G401 (cell line): ENCODE measurements around the gene CFAP20DC. TPM values are rescaled to one million over a fixed set of nuclear protein-coding genes. Genes with fewer than 3 reads are reported as not detected.
A peak's percentile ranks its signal among the peaks of the same experiment; 100 is the strongest.
"Not testable (repeated sequence)": the region's sequence is repeated elsewhere in the genome, so short reads cannot be mapped to it uniquely, and the experiment has no call there.

Experiments used
- DNase-seq: peaks from one replicate; pipeline ENCODE4 v3.0.0-alpha.2; 2015; ENCODE audit warnings: low spot score
- in situ Hi-C: cut with HindIII; loops from 2 replicates; pipeline ENCODE4 v1.10.0; 2016; ENCODE audit warnings: low sequenced_read_pairs, mixed read lengths
- total RNA-seq: library from RNA; depleted of rRNA; stranded (reverse); fragments of >200 nt; shearing (Covaris generic); gene quantifications from 2 replicates; pipeline ENCODE4 v1.2.3, GENCODE V29; 2014; rRNA removed

CFAP20DC gene
- 1.8 and 2.2 TPM in 2 replicates for total RNA-seq

DNA sequence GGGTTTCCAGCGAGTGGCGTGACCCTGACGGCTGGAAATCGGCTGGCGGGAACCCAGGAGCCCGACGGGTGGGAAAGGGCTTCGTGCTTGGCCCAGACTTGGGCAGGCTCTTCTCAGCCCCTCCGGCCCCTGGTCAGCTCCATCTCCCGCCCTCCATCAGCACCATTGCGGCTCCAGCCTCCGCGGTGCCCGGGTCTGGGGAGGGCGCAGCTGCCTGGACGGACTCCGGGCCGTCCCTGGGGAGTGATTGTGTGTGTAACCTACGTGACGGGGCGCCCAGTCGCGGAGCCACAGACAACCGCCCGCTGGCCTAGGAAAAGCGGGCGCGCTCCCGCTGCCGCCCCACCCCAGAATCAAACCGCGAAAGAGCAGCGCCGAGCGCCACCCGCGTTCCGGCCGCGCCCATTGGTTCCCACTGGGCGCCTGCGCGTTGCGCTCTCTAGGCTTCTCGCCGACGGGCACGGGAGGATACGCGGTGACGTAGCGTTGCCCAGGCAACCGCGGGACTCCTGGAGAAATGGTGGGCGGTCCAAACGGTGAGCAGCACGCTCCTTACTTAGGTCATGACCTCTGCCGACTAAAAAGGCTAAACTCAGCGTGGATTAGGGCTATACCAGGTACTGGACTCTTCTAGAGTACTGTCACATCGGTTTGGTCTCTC lies at the start of gene CFAP20DC:
Gene CFAP20DC (minus strand): TSS at position 355 of the 661 bp plus-strand sequence. CDS start 394 bp downstream, outside the sequence.
- in situ Hi-C loops = no loop called here
- DNase-seq = peak; percentile 86

- DNase-seq, in situ Hi-C loops: not testable (repeated sequence)
Observed at GRCh38 chr3:59098516-59098915, 48.7 kb upstream of the CFAP20DC start.

- in situ Hi-C loops = no loop called here
- no peak for DNase-seq
Observed at GRCh38 chr3:59094446-59094845, 44.6 kb upstream of the CFAP20DC start.

DNA sequence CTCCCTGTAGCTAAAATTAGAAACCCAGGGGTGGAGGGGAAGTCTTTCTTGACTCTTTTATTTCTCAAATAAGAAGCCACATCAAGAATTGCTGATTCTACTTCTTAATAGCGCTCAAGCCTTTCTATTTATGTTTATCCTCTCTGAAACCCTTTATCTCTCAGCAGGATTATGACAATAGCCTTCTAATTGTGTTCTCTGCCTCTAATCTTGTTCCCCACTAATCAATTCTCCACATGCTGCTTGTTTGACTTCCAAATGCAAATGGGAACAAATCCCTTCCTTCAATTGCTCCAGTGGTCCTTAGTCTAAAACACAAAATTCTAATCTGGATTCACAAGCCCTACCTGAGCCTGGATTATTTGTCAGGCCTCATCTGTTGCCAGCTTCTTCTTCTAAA lies 43.7 kb upstream of the CFAP20DC start:
- in situ Hi-C loops = no loop called here
- DNase-seq = no peak

DNA sequence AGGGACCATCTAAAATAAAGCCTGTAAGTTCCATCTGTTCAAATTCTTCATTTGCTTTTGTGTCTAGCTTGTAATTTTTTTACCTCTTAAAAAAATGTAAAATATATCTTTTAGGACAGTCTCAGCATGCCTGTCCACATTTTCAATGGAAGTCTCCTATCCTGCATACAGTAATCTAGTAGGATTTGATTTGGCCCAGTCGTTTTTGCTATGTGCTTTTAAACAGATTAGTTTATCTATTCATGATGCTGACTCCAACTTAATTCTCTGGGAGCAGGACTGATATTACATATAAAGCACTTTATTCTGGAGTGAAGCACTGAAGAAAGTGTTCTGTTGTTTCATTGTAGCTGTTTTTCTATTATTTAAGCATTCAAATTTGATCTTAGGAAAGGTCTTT lies 38.9 kb upstream of the CFAP20DC start:
- in situ Hi-C loops = no loop called here
- no peak for DNase-seq

DNA sequence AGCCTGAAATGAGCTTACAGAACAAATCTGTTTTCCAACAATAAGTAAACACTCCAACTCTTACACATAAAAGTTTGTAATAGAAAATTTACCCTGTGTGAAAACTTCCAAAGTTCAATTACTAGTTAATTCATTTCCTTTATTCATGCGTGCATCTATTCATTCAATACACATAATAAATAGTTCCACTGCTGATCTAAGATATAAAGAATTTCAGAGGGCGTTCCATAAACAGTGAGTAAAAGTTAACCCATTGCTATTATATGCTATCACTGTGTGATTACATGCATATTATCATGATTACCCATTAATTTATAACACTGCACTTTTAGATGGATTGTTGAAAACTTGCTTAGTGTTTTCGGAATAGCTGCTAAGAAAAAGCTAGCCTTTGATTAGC lies 36.2 kb upstream of the CFAP20DC start:
- DNase-seq = no peak
- in situ Hi-C loops = no loop called here

DNA sequence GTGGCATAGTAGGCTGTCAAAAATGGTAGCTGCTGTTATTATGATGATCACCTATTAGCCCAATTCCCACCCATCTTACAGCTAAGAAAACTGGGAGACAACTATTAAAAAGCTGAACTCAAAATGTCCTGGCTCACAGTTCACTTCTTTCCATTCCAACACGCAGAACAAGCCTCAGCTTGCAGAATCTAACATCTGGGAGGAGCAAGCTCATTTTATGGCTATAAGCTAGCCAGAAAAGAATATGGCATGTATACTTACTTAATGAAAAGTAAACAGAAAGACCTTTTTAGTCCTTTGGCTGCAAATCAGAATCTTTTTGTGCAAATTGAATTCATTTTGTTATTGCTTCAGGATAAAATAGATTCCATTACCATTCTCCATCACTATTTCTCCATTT lies 34.8 kb upstream of the CFAP20DC start:
- DNase-seq = no peak
- in situ Hi-C loops = no loop called here

DNA sequence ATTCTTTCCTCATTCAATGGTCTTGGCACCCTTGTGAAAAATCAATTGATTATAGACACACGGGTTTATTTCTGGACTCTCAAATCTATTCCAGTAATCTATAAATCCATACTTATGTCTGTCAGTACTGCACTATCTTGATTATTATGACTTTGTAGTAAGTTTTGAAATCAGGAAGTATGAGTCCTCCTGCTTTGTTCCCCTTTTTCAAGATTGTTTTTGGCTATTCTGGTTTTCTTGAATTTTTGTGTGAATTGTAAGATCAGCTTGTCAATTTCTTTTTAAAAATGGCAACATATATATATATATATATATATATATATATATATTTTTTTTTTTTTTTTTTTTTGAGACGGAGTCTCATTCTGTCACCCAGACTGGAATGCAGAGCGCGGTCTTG lies 32.3 kb upstream of the CFAP20DC start:
- DNase-seq = no peak
- in situ Hi-C loops = no loop called here

DNA sequence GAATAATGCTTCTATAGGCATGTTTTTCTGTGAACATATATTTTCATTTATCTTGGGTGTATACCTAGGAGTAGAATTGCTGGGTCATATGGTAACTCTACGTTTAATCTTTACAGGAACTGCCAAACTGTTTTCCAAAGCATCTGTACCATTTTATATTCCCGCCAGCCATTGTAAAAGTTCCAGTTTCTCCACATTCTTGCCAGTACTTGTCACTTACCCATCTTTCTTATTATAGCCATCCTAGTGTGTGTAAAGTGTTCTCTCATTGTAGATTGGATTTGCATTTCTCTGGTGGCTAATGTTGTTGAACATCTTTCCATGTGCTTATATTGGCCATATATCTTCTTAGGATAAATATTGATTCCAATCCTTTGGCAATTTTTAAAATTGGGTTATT lies 31.2 kb upstream of the CFAP20DC start:
- DNase-seq = no peak
- in situ Hi-C loops = no loop called here

- in situ Hi-C loops = no loop called here
- DNase-seq = no peak
Observed at GRCh38 chr3:59079962-59080361, 30.1 kb upstream of the CFAP20DC start.

DNA sequence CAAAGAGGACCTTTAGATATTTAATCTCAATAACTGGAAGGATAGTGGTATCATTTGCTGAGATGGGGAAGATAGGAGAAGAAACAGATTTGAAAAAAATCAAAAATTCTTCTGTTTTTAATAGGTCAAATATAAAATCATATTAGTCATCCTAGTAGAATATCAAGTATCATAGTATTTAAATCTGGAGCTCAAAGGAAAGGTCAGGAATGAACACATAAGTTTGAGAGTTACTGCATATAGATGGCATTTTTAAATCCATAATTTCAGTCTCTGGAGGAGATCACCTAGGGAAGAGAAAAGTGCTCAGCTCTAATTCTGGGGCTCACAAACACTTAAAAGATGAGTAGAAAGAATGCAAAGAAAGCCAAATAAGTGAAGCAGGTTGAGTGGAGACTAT lies 24.9 kb upstream of the CFAP20DC start:
- in situ Hi-C loops = no loop called here
- DNase-seq = no peak

DNA sequence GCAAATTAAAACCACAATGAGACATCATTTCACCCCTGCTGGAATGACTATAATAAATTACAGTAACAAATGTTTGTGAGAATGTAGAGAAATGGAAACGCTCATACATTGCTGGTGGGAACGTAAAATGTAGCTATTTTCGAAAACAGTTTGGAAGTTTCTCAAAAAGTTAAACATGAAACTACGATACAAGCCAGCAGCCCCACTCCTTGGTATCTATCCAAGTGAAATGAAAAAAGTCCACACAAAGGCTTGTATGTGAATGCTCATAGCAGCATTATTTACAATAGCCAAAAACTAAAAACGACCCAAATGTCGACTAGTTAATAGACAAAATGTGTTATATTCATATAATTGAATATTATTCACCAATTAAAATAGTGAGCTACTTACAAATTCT lies 22.9 kb upstream of the CFAP20DC start:
- in situ Hi-C loops = no loop called here
- no peak for DNase-seq

DNA sequence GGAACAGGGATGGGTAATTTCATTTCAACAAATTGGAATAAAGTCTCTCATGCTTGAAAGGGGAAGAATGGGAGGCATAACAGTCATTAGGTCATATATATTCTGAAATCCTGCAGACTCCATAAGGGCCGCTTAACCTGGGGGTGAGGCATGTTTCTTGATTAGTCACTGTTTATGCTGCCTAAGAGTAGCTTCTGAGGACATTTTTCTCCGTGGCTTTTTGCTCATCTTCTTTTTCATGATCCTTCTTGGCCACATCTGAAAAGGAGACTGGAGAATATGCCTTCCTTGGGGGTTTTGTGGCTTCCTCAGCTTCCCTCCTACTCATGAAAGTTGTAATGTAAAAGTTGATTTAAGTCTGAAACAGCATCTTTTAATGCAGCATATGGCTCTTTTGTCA lies 20.0 kb upstream of the CFAP20DC start:
- in situ Hi-C loops = no loop called here
- DNase-seq = no peak

DNA sequence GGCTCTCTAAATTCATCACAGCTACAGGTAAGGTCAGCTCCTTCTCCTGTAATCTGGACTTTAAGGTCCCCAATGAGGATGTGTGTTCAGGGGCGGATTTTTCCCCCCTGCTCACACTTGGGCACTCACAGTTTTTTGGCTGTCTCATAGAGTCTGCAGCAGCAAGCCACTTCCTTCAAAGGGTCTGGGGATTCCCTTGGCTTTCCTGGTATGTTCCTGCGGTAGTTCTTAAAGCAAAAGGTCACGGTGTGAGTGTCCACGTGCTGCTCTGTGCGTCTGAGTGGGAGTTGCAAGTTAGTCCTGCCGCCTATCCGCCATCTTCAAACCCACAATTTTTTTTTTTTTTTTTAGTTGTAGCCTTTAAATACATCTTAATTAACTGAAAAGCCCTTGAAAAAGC lies 15.4 kb upstream of the CFAP20DC start:
- in situ Hi-C loops = no loop called here

DNA sequence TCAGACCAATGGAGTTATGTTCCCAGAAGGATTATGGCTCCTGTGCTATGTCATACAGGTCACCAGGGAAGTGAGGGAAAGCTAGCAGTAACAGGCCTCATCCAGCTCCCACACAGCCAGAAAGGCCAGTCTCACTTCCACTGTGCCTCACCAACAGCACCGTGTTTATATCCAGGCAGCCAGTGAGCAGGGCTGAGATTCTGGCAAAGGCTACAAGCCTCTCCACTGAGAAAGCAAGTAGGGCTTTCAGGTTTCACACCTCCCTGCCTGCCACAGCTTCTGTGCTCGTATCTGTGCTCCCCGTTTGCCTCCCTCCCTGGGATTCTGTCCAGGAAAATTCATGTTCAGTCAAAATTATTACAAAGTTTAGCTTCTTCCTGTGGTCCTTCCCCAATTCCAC lies 14.9 kb upstream of the CFAP20DC start:
- in situ Hi-C loops = no loop called here
- DNase-seq = no peak

More for the DNA sequence above, 15.4 kb upstream of the CFAP20DC start:
- DNase-seq = no peak

- no peak for DNase-seq
Observed at GRCh38 chr3:59064276-59064675, 14.5 kb upstream of the CFAP20DC start.

DNA sequence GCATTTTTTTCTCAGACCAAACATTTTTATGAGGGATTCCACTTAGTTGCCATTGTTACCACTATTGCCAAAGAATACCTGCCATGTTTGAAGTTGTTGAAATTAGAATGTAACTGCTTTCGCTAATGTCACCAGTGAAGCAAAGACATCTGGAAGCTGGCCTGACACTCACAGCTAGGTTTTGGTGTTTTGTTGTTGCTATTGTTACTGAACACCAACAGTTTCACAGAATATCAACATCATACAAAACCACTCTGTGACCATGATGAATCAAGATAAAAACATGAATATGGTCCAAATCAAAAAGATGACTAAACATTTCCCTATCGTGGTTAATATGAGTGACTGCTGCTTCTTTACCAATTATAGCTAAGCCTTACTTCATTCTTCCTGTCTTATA lies 6.9 kb upstream of the CFAP20DC start:
- in situ Hi-C loops = no loop called here
- no peak for DNase-seq

More at GRCh38 chr3:59064276-59064675, 14.5 kb upstream of the CFAP20DC start:
- in situ Hi-C loops = no loop called here

DNA sequence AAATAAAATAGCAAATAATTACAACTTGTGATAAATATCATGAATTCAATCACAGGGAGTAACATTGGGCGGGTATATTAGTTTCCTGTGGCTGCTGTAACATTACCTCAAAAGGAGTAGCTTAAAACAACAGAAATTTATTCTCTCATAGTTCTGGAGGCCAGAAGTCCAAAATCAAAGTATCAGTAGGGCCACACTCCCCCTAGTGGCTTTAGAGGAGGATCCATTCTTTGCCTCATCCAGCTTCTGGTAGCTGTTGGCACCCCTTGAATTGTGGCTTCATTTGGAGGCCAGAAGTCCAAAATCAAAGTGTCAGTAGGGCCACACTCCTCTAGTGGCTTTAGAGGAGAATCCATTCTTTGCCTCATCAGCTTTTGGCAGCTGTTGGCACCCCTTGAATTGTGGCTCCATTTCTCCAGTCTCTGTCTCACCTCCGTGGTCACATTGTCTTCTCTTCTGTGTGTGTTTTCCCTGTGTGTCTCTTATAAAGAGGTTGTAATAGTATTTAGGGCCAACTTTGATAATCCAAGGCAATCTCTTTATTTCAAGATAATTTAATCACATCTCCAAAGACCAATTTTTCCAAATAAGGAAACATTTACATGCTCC lies 3.1 kb upstream of the CFAP20DC start:
- peak; percentile 16 for DNase-seq

DNA sequence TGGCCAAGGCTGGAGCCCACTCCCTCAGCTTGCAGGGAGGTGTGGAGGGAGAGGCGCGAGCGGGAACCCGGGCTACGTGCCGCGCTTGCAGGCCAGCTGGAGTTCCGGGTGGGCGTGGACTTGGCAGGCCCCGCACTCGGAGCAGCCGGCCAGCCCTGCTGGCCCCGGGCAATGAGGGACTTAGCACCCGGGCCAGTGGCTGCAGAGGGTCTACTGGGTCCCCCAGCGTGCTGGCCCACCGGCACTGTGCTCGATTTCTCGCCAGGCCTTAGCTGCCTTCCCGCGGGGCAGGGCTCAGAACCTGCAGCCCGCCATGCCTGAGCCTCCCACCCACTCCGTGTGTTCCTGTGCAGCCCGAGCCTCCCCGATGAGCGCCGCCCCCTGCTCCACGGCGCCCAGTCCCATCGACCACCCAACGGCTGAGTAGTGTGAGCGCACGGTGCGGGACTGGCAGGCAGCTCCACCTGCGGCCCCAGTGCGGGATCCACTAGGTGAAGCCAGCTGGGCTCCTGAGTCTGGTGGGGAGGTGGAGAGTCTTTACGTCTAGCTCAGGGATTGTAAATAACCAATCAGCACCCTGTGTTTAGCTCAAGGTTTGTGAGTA lies 1.1 kb upstream of the CFAP20DC start:
- DNase-seq, in situ Hi-C loops: not testable (repeated sequence)

More for the DNA sequence above, 3.1 kb upstream of the CFAP20DC start:
- in situ Hi-C loops = no loop called here

DNA sequence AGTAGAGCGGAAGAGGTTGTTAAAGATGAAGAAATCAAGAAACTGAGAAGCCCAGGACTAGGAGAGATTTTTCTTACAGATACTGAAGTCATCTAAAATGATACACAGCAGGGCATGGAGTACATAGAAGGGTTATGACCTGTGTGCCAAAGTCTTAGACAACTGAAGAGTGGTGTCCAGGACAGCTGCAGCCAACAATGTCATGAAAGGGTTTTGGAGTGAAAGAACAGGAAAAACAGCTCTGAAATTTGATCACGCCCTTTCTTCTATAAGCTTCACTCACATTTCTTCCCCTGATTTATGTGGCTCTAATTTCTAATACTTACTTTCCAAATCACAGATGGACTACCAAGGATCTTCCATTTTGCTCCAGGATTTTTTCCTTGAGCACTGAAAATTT lies 3.0 kb downstream of the CFAP20DC start:
- in situ Hi-C loops = no loop called here
- no peak for DNase-seq

DNA sequence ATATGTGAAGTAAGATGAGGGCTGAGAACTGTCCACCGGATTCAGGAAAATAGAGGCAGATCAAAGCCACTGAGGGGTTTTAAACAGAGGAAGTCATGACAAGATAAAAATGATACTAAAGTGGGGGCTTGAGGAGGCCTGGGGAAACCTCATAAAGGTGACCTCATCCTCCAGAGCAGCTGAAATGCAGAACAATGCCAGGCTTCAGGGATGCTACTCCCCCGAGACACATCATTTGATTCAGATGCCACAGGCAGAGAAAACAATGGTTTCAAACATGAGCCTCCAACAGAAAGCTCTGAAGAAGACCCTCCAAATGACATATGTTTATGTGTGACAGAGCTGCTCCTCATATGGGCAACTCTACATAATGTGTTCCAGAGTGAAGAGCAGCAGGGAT lies 6.4 kb downstream of the CFAP20DC start:
- no peak for DNase-seq
- in situ Hi-C loops = no loop called here
